Stimulated activated CD4-positive, alpha-beta T cell treated with anti-CD3 and anti-CD28 coated beads, Interleukin-4, amount 100 ng/mL, for 48 hours (primary cell): Measurements from ENCODE around the gene LIF.
"Not testable (repeated sequence)": the region's sequence is repeated elsewhere in the genome, so short reads cannot be mapped to it uniquely, and the experiment has no call there.

ENCODE experiments used
- DNase-seq, 2 donors: peaks; one replicate each; pipeline ENCODE4 v3.0.0-alpha.2; 2020; ENCODE audit warnings: low read depth in 2 of 2

The LIF gene

DNA sequence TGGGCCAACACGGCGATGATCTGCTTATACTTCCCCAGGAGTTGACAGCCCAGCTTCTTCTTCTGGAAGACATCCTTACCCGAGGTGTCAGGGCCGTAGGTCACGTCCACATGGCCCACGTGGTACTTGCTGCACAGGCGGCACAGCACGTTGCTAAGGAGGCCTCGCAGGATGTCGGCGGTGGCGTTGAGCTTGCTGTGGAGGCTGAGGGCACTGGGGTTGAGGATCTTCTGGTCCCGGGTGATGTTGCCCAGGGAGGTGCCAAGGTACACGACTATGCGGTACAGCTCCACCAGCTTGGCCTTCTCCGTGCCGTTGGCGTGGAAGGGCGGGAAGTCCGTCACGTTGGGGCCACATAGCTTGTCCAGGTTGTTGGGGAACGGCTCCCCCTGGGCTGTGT, 2.9 kb downstream of the LIF start:
- DNase-seq = no peak

DNA sequence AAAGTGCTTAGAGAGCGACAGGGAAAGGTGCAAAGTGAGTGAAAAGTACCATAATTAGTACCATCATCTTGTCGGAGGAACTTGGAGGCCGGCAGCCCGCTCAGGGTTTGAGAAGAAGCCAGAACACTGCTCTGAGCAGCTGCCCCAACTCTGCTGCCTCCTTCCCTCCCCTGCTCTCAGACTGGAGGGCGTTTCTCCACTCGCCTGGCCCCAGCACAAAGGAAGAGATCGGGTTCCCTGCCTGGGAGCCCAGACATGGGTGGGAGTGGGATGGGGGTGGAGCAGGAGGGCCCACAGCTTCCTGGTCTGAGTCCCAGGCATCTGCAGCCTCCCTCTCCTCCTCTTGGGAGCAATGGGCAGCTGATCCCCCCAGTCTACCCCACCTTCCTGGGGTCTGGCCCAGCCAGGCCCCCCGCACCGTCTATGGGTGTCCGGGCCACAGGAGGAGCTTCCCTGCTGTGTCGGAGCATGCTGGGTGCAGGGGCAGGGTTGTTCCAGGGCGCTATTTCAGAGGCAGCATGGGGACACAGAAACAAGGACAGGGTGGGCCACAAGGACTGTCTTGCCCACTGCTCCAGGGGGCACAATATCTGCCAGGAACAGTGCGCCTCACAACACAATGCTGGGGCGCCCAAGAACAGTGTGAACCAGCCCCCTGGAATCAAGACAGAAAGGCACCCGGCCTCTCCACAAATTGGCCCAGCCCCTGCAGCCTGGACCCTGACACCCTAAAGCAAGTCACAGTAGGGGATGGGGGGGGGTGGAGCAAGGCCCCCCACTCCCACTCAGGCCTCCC, 4.8 kb downstream of the LIF start:
- no peak for DNase-seq

DNA sequence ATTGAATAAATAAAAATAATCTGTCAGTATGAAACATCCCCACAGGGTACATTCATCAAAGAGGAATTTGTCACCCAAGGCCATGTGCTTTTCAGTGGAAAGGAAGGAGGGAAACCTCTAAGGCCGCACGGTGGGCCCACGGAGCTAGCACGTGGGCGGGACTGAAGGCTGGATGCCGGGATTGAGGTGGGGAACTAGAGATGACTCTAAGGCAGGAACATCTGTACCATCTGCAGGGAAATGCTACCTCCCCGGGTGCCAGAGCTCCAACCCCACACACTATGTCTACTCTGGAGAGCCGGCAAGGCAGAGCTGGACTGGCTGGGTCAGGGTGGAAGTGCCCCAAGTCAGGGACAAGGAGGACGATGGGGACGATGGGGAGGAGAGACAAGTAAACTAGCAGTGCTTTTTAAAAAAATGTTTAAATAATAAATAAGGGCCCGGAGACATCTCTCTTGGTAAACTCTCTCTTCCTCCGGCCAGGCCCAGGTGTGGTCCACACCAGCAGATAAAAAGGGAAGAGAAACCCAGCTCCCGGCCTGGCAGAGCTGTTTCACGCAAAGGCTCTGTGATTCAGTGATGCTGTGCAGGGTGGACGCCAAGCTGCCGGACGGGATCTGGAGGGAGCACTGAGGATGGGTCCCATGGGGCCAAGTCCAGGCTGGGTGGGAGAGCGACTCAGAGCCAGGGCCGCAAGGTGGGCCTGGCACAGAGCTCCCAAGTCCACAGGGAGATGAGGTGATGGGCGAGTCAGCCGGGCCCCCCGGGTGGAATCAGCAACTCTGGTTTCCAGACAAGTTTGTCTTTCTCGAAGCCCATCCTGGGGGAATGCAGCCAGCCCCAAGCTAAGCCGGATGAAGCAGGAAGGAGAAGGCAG, 5.8 kb downstream of the LIF start:
- no peak for DNase-seq

DNA sequence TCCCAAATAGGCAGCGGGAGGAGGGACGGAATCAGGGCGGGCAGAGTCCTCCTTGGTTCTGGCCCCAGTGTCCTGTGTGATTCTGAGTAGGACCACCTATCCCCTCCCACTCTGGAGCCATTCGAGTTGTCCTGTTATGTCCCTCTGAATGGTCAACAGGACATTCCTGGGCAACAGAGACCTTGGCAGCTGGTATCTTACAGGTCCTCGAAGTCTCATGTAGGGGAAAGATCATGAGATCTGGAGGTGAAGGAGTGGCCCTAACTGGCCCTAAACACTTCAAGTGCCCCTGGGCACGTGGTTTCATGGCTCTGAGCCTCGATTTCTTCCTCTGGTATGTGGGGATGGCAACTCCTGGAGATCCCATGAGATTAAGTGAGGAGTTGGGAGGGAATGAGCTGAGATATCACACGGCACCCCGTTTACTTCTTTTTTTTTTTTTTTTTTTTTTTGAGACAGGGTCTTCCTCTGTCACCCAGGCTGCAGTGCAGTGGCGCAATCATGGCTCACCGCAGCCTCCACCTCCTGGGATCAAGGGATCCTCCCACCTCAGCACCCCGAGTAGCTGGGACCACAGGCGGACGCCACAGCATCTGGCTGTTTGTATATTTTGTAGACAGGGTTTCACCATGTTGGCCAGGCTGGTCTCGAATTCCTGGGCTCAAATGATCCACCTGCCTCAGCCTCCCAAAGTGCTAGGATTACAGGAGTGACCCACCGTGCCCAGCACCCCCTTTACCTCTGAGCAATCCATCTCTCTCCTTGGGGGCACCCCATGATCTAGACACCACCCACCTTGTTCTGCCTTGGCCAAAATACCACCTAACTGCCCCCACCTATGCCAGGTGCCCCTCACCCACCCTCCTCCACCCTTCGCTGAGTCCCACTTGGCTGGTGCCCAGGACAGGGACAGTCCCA, 6.8 kb downstream of the LIF start:
- no peak for DNase-seq

DNA sequence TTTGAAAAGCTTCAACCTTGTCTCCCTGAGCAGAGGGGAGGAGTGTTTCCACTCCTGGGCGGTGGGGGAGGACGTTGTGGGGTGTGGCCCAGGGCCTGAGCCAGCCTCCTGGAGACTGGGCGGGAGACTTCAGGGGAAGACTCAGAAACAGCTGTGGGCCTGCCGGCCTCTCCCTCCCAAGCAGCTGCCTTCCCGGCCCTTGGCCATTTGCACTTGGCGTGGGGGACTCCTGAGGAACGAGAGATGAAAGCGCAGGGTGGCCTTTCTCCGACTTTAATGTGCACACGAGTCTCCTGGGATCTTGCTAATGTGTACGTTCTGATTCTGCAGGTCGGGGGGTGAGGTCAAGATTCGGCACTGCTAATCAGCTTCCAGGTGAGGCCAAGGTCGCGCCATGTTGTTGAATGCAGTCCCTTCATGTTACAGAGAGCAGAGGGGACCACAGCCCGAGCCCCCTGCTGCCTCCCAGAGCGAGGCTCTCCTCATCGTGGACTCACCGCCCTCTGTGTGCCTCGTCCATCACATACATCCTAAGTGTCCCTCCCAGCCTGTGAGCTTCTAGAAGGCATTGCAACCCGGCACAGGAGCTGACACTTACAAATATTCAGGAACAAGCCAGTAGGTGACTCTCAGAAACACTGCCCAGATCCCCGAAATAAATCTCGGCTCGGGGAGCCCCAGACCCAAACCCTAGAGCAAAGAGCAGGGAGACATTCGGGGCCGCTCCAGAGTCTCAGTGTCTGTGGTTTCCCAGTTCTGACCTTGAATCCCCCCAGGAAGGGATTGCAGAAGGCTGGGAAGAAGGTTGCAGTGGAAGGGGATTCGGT, 7.7 kb downstream of the LIF start:
- DNase-seq = no peak

DNA sequence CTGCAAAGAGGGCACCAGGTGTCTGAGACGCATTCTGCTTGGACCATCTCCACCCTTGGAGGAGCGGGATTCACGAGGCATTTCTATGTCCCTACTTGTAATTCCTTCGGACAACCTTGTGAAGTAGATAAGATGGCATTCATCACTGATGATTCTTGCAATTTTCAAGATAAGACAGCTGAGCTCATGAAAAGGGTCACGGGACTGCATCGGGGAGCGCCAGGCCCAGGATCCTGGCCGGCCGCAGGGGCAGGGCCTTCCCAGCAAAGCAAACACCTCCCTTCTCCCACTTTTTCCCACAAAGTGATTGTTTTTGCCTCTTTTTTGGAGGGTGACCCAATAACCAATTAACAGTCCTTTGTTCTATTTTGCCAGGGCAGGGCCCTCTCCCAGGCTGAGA, 8.4 kb downstream of the LIF start:
- no peak for DNase-seq

DNA sequence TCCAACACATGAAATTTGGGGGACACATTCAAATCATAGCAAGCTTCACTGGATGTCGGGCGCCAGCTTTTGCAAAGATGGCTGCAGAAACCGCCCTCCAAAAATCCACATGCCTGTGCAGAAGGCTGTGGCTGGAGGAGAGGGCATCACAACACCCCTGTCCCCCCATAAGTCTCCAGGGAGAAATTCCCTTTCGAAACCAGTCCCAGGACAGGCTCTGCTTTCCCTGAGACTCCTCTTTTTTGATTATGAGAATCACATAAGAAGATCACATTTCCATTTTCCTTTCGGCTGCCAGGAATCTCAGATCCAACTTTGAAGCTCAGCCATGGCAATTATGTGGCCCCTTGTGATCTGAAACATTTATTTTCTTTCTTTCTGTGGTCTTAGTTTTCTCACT, 9.7 kb downstream of the LIF start:
- no peak for DNase-seq

DNA sequence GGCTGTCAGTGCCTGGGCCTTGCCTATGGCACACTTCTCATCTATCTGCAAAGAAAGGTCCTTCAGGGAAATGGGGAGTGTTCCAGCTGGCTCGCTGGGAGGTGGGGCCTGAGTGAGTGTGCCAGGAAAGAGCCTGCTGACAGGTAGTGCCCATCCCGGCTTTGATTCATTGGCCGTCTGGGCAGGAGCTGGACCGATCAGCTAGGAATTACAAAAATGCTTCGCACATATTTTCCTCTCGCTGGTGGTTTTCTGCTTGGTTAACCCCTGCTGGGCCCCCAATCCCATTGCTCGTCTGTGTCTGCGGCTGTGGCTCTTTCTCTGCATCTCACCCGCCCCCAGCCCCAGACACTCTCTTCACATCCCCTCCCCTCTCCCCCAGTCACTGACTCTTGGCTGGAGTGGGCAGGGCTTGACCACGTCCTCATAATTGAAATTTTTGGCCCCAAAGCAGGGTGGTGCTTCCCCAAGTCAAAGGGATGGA, 10.8 kb downstream of the LIF start:
- DNase-seq = no peak

DNA sequence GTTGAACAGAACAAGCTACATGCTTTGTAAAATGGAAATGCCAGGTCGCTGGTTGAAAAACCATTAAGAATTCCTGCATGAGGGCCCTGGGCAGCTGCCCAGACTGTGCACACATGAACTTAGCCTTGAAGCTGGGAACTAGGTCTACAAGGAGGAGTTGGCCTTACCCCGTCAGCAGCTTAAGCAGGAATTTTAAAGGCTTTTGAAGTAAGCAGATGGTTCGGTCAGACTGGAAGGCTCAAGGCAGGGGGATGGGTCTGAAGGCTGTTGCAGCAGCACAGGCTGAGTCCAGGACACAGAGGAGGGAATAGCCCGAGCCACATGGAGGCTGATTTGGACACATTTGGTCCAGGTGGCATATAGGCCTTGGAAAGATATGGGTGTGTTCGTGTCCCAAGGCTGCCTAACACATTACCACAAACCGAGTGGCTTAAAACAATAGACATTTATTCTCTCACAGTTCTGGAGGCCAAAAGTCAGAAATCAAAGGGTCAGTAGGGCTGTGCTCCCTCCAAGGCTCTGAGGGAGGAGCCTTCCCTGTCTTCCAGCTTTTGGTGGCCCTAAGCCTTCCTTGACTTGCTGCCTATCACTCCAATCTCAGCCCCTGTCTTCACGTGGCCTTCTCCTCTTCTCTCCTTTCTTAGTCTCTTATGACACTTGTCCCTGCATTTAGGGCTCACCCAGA, 11.6 kb downstream of the LIF start:
- DNase-seq = no peak

DNA sequence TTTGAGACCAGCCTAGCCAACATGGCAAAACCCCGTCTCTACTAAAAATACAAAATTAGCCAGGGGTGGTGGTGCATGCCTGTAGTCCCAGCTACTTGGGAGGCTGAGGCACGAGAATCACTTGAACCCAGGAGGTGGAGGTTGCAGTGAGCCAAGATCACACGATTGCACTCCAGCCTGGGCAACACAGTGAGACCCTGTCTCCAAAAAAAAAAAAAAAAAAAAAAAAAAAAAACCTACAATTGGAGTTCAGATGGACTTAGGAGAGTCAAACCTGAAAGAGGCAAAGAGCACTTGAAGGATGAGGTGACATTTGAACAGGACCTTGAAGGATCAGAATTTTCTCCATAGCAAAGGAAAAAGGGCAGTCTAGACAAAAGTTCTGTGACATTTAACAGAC, 12.2 kb downstream of the LIF start:
- DNase-seq = not testable (repeated sequence)

DNA sequence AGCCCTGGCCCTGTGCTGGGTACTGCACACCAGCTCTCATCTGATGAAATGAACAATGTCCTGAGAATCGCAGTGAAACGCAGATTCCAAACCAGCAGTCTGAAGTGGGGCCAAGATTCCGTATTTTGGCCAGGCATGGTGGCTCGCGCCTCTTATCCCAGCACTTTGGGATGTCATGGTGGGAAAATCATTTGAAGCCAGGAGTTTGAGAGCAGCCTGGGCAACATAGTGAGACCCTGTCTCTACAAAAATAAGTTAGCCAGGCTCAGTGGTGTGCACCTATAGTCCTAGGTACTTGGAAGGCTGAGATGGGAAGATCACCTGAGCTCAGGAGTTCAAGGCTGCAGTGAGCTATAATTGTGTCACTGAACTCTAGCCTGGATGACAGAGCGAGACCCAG, 13.0 kb downstream of the LIF start:
- no peak for DNase-seq

DNA sequence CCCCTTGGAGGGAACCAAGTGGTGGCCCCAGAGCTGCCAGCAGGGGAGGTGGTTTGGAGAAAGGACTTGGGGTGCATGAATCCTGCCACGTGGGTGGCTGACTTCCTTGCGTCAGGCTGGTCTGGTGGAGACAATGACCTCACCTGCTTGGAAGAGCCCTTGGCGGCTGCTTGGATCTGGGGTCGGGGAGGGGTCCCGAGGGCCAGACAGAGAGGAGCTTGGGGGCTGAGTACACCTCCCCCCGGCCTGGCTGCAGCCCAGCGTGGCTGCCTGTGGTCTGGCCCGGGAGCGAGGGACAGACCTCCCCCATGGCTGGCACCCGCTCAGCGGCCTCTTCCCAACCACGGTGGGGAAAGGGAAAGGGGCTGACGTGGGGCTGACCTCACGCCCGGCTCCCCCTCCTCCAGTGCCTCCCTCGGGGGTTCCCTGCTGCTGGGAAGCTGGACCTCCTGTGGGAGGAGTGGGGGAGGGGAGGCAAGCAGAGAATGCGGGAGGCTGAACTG, 13.8 kb downstream of the LIF start:
- no peak for DNase-seq

DNA sequence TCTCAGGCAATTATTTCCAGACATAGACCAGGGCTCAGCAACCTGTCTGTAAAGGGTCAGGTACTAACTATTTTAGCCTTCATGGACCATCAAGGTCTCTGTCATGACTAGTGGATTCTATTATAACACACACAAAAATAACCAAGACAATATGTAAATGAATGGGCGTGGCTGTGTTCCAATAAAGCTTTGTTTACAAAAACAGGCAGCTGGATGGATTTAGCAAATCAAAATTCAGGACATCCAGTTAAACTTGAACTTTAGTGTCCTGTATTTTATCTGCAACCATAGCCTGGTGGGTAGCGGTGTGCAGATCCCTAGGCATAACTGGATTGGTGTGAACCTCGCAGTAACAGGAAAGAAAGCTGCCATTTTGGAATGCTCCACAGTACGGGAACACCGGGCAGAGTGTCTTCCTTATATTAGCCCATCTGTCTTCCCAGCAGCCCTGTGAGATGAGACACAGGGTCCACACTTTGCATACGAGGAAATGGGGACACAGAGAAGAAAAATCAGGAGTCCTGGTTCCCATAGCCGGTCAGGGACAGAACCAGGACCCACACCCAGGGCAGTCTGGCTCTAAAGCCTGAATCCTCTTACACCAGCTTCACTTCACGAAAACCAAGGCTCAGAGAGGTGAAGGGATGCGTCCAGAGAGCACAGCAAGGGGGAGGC, 15.6 kb downstream of the LIF start:
- no peak for DNase-seq

DNA sequence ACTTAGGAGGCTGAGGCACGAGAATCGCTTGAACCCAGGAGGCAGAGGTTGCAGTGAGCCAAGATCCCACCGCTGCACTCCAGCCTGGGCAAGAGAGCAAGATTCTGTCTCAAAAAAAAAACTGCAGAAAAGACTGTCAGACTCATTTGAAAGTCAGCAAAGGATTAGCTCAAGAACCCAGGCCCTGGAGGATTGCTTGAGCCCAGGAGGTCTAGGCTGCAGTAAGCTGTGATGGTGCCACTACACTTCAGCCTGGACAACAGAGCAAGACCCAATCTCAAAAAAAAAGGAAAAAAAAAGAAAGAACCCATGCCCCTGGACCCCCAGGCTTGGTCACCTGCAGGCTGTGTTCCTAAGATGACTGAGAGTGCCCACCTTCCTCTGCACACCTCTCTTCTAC, 16.2 kb downstream of the LIF start:
- no peak for DNase-seq

DNA sequence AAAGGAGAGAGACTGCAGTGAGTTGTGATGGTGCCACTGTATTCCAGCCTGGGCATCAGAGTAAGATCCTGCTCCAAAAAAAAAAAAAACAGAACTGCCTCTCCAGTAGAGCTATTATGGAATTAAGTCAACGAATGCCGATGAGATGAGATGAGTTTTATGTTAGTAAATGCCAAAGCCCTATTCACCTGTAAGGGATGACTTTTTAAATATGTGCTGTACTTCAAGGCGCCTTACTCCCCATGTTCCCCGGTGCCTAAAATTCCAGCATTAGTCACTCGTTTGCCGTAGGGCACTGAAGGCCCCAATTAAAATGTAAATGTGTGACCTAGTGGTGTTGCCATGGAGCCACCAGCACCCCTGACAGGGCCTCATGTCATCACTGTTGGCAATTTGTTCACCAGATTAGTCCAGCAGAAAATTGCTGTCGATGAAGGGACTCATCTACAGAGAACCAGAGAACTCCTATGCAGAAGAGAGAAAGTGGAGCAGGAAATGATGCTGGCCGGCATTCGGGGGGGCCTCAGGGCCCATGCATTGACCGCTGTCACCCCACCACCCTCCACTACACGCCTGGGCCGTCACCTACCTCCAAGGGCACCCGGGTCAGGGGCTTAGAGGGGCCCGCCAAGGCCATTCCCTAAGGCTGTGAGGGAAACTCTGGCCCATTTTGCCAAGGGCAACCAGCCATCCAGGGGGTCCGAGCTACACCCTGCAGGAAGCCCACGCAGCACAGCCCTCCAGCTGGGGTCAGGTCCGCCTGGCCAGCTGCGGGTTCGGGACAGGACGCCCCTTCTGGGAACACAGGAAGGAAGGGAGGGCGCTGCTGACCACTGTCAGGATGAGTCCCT, 17.8 kb downstream of the LIF start:
- no peak for DNase-seq

DNA sequence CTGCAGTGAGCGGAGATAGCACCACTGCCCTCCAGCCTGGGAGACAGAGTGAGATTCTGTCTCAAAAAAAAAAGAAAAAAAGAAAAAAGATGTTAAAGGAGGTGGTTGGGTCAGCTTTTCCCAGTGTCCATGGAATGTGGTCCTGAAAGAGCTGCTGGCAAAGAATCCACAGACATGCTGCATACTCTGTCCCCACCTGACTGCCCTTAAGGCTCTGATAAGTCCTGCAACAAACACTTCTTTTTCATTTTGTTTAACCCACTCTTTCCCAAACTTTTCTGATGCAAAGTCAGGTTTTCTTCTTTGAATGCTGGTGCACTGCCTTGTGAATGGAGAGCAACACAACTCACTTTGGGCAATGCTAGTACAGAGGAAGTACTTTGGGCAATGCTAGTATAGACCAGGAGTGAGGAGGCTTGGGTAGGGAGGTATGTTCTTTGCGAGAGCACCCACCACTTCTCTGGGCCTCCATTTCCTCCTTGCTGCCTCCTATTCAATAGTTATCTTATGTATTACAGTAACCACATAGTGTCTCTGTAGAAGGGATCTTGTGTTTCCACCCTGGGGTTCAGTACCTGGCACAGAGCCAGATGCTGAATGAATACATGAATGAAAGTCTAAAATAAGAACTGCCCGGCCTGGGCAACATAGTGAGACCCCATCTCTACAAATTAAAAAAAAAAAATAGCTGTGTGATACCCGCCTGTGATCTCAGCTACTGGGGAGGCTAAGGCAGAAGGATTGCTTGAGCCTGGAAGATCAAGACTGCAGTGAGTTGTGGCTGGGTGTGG, 18.9 kb downstream of the LIF start:
- DNase-seq = no peak

DNA sequence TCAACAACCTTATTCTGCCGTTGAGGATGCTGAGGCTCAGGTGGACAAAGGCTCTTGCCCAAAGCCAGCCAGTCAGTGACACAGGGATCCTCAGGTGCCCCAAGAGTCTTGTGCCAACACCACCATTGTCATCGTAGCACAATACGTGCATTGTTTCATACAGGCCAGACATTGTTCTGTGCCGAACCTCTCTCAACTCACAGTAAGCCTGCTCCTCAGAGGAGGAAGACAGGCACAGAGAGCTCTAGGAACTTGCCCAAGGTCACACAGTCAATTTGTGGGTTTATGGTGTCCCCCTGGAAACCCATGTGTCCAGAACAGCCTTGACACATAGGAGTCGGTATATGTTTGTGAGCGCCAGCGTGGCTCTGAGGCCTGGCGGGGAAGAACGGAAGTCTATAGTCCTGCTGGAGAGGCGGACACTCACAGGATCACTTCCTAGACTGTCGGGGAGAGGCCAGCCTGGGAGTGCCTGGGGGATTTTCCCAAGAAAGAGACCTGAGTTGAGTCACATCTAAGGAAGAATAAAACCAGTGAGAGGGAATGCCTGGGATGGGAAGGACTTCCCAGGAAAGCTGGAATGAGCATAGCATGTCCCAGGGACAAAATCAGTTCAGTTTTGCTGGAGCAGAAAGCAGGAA, 20.2 kb downstream of the LIF start:
- no peak for DNase-seq
